ENCODE results near the gene PTPRA. TPM values are rescaled to one million over a fixed set of nuclear protein-coding genes. Genes with fewer than 3 reads are reported as not detected.

Gene PTPRA
- total and polyA plus RNA-seq, 2 of the 4 experiments (the other 2 are of a cell fraction) = 35.0 to 50.0 TPM

GRCh38 chr20:2858591-2858990 lies 14.7 kb upstream of the PTPRA start:
- intact Hi-C loops (cut with micrococcal nuclease) = no loop called here
- H3K56ac ChIP-seq (ENCODE audit: extremely low read depth, insufficient read depth, low read length) = no peak overlapping the region
- no peak overlapping the region for H2AFZ ChIP-seq (replicated peaks; ENCODE audit: low read length, poor library complexity)
- peaks cover 12% of the 10 kb centered on the region for H4K20me1 ChIP-seq (ENCODE audit: insufficient read depth, low read length)
- H2BK120ac ChIP-seq (ENCODE audit: low read depth, low read length) = no peak overlapping the region
- no peak overlapping the region for H3K14ac ChIP-seq (replicated peaks; ENCODE audit: low read depth, low read length)
- in situ Hi-C loops (cut with MboI; ENCODE audit: low sequenced_read_pairs) = no loop called here
- H3K27ac ChIP-seq (ENCODE audit: insufficient read depth, low read length) = no peak overlapping the region
- no peak overlapping the region for H3K9ac ChIP-seq (ENCODE audit: low read depth, low read length)
- H3K4me3 ChIP-seq (ENCODE audit: insufficient read depth, low read depth, low read length) = no peak overlapping the region
- H2BK15ac ChIP-seq (ENCODE audit: low read depth, low read length) = no peak overlapping the region
- ChIA-PET CTCF (no interaction called here), POLR2A (ENCODE audit: unreplicated experiment) (no interaction called here)
- H4K8ac ChIP-seq (ENCODE audit: low read depth in 2 of 2, low read length in 2 of 2) = no peak overlapping the region
- H2BK5ac ChIP-seq (ENCODE audit: low read depth, low read length, poor library complexity, severe bottlenecking) = no peak overlapping the region
- no peak overlapping the region for H3K23ac ChIP-seq (ENCODE audit: low read depth, low read length)
- peaks cover 10% of the 10 kb centered on the region for H3K9me1 ChIP-seq (ENCODE audit: insufficient read depth, low read length)
- no TSS peak for BruUV-seq (replicated peaks)
- no peak overlapping the region for H3K4ac ChIP-seq (ENCODE audit: low read depth, low read length)
- DNase-seq = no peak
- no peaks in the 10 kb centered on the region for H3K27me3 ChIP-seq (ENCODE audit: control insufficient read depth, insufficient read depth, low read length)
- H3K18ac ChIP-seq (ENCODE audit: low read depth, low read length) = no peak overlapping the region
- peaks cover 31% of the 10 kb centered on the region for H3K36me3 ChIP-seq (ENCODE audit: control insufficient read depth, insufficient read depth, low read length)
- no peak overlapping the region for H2AK9ac ChIP-seq (replicated peaks; ENCODE audit: low read depth, low read length, poor library complexity)
- H2BK20ac ChIP-seq (ENCODE audit: low read depth, low read length) = no peak overlapping the region
- peaks cover 0 to 43% of the 10 kb centered on the region in 2 experiments for H3K79me1 ChIP-seq (ENCODE audit: low read depth in 1 of 2, low read length in 2 of 2)
- H2AK5ac ChIP-seq (ENCODE audit: low read depth, low read length) = no peak overlapping the region
- ATAC-seq (ENCODE audit: low read depth) = no peak
- no peaks in the 10 kb centered on the region for H3K9me3 ChIP-seq (ENCODE audit: control insufficient read depth, insufficient read depth, low read length)
- no peak overlapping the region for H4K91ac ChIP-seq (ENCODE audit: insufficient read depth, low read depth, low read length)
- TF ChIP-seq MXI1 (IDR thresholded peaks at IDR 0.05; ENCODE audit: borderline replicate concordance, low read depth, low read length) = no peak
- TF ChIP-seq FOS (IDR thresholded peaks at IDR 0.05; ENCODE audit: low read depth, low read length) = no peak
- TF ChIP-seq RFX5 (IDR thresholded peaks at IDR 0.05; ENCODE audit: low read depth, low read length) = no peak
- no peak for TF ChIP-seq CTCF (conservative IDR thresholded peaks at IDR 0.05; ENCODE audit: low read depth, low read length)
- no peak for TF ChIP-seq MAZ (IDR thresholded peaks at IDR 0.05; ENCODE audit: borderline replicate concordance, low read depth, low read length)
- no peak for TF ChIP-seq USF2 (IDR thresholded peaks at IDR 0.05; ENCODE audit: low read depth, low read length)
- TF ChIP-seq ELK1 (IDR thresholded peaks at IDR 0.05; ENCODE audit: borderline replicate concordance, low read depth, low read length) = no peak
- TF ChIP-seq RCOR1 (IDR thresholded peaks at IDR 0.05; ENCODE audit: insufficient replicate concordance, low read length) = no peak
- TF ChIP-seq SMC3 (IDR thresholded peaks at IDR 0.05; ENCODE audit: low read depth, low read length) = no peak
- TF ChIP-seq POLR2A (IDR thresholded peaks at IDR 0.05; ENCODE audit: low read depth, low read length) = no peak
- no peak for TF ChIP-seq RAD21 (IDR thresholded peaks at IDR 0.05; ENCODE audit: low read length)
- TF ChIP-seq CEBPB (IDR thresholded peaks at IDR 0.05; ENCODE audit: low read depth, low read length) = no peak
- H3K4me1 ChIP-seq (ENCODE audit: control insufficient read depth, insufficient read depth, low read length) = no peaks in the 10 kb centered on the region
- no peak overlapping the region for H4K5ac ChIP-seq (ENCODE audit: low read depth, low read length)
- no peak overlapping the region for H3K4me2 ChIP-seq (ENCODE audit: low read depth, low read length)
- no CpG with 5 or more reads among the region's 2 CpGs for WGBS, 2 experiments (ENCODE audit: extremely low coverage in 2 of 2, insufficient read length in 1 of 2)
- dilution Hi-C loops (cut with HindIII; ENCODE audit: low sequenced_read_pairs, unreplicated experiment) = no loop called here

Data from IMR-90 (cell line).